Measurements from ENCODE around the gene CACNG3.
"Not testable (repeated sequence)": the region's sequence is repeated elsewhere in the genome, so short reads cannot be mapped to it uniquely, and the experiment has no call there.

The CACNG3 gene

DNA sequence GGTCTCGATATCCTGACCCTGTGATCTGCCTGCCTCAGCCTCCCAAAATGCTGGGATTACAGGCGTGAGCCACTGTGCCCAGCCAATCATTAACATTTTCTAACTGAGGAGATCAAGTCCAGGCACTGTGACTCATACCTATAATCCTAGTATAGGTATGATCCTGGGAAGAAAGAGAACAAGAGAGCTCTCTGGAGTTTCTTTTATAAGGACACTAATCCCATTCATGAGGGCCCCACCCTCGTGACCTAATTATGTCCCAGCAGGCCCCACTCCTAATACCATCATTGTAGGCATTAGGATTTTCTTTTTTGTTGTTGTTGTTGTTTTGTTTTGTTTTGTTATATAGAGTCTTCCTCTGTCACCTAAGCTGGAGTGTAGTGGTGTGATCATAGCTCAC is 80.4 kb downstream of the CACNG3 start:
- no peak for DNase-seq (ENCODE audit: low read depth)
- no peak overlapping the region for H3K4me3 ChIP-seq (ENCODE audit: low read depth, low read length)
- no peak for TF ChIP-seq CTCF (IDR thresholded peaks at IDR 0.05; ENCODE audit: insufficient read depth, low read depth, low read length, missing control alignments)

DNA sequence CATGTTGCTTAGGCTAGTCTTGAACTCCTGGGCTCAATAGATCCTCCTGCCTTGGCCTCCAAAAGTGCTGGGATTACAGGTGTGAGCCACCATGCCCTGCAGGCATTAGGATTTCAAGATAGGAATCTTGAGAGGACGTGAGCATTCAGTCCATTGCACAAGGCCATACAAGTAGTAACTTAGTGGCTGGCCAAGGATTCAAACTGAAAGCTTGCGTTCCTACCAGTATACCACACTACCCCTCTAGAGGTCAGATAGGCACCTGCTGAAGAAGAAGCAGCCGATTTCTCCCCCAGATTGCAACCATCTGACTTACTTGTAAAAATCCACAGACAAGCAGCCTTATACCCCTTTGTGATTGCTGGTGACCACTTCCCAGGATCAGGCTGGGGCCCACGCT is 80.9 kb downstream of the CACNG3 start:
- TF ChIP-seq CTCF (IDR thresholded peaks at IDR 0.05; ENCODE audit: insufficient read depth, low read depth, low read length, missing control alignments): no peak
- no peak overlapping the region for H3K4me3 ChIP-seq (ENCODE audit: low read depth, low read length)
- no peak for DNase-seq (ENCODE audit: low read depth)

DNA sequence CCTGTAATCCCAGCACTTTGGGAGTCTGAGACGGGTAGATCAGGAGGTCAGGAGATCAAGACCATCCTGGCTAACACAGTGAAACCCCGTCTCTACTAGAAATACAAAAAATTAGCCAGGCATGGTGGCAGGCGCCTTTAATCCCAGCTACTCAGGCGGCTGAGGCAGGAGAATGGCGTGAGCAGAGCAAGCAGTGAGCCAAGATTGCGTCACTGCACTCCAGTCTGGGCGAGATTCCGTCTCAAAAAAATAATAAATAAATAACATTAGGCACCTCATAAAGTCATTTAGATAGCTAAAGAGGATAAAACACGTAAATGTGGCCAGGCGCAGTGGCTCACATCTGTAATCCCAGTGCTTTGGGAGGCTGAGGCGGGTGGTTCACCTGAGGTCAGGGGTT is 87.7 kb downstream of the CACNG3 start:
- not testable (repeated sequence) for DNase-seq (ENCODE audit: low read depth); H3K4me3 ChIP-seq (ENCODE audit: low read depth, low read length)

GRCh38 chr16:24344784-24345183 is 88.6 kb downstream of the CACNG3 start:
- no peak for DNase-seq (ENCODE audit: low read depth)
- no peak for TF ChIP-seq CTCF (IDR thresholded peaks at IDR 0.05; ENCODE audit: insufficient read depth, low read depth, low read length, missing control alignments)
- H3K4me3 ChIP-seq (ENCODE audit: low read depth, low read length): no peak overlapping the region

DNA sequence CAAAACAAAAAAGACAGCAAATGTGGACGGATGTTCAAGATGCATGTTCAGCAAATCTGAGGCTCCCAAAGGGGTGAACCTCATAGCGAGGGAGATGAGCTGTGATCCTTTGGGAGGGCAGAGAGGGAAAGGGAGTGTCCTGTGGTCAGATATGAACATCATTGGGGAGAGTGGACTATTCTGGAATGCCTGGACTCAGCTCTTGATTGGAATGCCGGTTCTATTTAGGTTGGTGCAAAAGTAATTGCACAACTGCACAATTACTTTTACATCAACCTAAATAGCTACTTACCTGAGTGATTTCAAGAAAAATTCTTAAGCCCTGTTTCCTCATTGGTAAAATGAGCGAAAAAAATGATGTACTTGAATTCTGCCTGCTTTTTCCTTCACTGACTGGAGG is 89.6 kb downstream of the CACNG3 start:
- H3K4me3 ChIP-seq (ENCODE audit: low read depth, low read length): no peak overlapping the region
- no peak for DNase-seq (ENCODE audit: low read depth)
- no peak for TF ChIP-seq CTCF (IDR thresholded peaks at IDR 0.05; ENCODE audit: insufficient read depth, low read depth, low read length, missing control alignments)

DNA sequence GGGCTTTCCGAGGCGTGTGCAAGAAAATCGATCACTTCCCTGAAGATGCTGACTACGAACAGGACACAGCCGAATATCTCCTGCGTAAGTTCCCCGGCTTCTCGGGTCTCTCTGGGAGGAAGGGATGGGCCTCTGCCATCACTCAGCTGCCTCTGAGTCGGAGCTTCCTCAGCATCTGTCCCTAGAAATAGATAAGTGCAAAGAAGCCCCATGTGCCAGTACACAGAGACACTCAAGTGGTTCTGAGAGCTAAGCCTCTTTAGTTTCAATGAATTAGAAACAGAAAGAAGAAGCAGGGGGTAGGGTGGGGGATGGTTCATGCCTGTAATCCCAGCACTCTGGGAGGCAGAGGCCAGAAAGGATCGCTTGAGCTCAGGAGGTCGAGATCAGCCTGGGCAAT is 90.6 kb downstream of the CACNG3 start:
- no peak overlapping the region for H3K4me3 ChIP-seq (ENCODE audit: low read depth, low read length)
- no peak for TF ChIP-seq CTCF (IDR thresholded peaks at IDR 0.05; ENCODE audit: insufficient read depth, low read depth, low read length, missing control alignments)
- DNase-seq (ENCODE audit: low read depth): no peak

DNA sequence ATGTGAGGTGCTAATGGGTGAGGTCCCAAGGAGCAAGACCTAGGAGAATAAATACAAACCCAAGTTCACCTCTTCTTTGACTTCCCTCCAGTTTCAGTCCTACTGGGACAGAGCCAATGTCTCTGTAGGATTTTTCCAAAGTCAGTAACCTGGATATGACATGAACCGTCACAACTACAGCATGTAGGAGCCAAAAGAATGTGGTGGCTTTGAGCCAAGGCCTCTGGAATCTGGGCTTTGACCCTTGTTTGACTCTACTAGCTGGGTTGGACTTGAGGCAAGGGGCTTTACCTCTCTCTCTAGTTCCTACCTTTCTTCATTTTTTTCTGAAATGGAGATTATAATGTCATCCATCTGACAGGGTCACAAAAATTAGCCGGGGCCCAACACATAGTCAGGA is 91.4 kb downstream of the CACNG3 start:
- no peak overlapping the region for H3K4me3 ChIP-seq (ENCODE audit: low read depth, low read length)
- DNase-seq (ENCODE audit: low read depth): no peak
- TF ChIP-seq CTCF (IDR thresholded peaks at IDR 0.05; ENCODE audit: insufficient read depth, low read depth, low read length, missing control alignments): no peak
